PC-9 (cell line): ENCODE measurements around the gene ARID3A. TPM values are rescaled to one million over a fixed set of nuclear protein-coding genes. Genes with fewer than 3 reads are reported as not detected.

Experiments
- BruUV-seq: library from RNA; stranded (reverse); fragments of 400-500 nt; replicated peaks from 2 replicates; lab custom pipeline; 2021; lab: Mats Ljungman, UMichigan
- CTCF ChIA-PET: fragments of 300-600 bp; sonication (Branson Sonifier 250); formaldehyde crosslinking; loops from one replicate; lab custom pipeline; 2022; ENCODE audit warnings: antibody characterized with exemption; lab: Charles Lee
- POLR2A ChIA-PET: fragments of 300-600 bp; sonication (Branson Sonifier 250); formaldehyde crosslinking; loops from one replicate; lab custom pipeline; 2022; ENCODE audit warnings: antibody characterized with exemption; ENCODE audit not compliant: unreplicated experiment; lab: Charles Lee
- DNase-seq, 2 experiments: peaks; one replicate each; pipeline versions ENCODE4 v3.0.0 to v3.0.0-alpha.2; 2015 to 2022; ENCODE audit warnings: mixed read lengths in 1 of 2
- H2AFZ ChIP-seq: fragments of 200-600 bp; sonication (generic); 2 replicates; pipeline ENCODE4 v1.8.1; 2017; ENCODE audit warnings: antibody characterized with exemption
- H3F3A ChIP-seq: fragments of 200-600 bp; sonication (generic); 2 replicates; pipeline ENCODE4 v1.8.1; 2017; ENCODE audit warnings: antibody characterized with exemption, mild to moderate bottlenecking, low read depth; ENCODE audit not compliant: insufficient read depth
- H3K27ac ChIP-seq: fragments of 200-600 bp; sonication (generic); 2 replicates; pipeline ENCODE4 v1.6.1; 2016; ENCODE audit warnings: mixed run types
- H3K27me3 ChIP-seq: fragments of 200-600 bp; sonication (generic); 2 replicates; pipeline ENCODE4 v1.6.1; 2016; ENCODE audit warnings: low read depth, mixed run types; ENCODE audit not compliant: insufficient read depth
- H3K36me3 ChIP-seq: fragments of 200-600 bp; sonication (generic); 2 replicates; pipeline ENCODE4 v1.6.1; 2016; ENCODE audit warnings: low read depth, mixed run types
- H3K4me1 ChIP-seq: fragments of 200-600 bp; sonication (generic); replicated peaks from 2 replicates; pipeline ENCODE4 v1.6.1; 2016; ENCODE audit warnings: mixed run types; ENCODE audit not compliant: insufficient read depth
- H3K4me2 ChIP-seq: fragments of 200-600 bp; sonication (generic); 2 replicates; pipeline ENCODE4 v1.6.1; 2017; ENCODE audit warnings: mixed run types
- H3K4me3 ChIP-seq: fragments of 200-600 bp; sonication (generic); 2 replicates; pipeline ENCODE4 v1.6.1; 2016; ENCODE audit warnings: mixed run types
- H3K79me2 ChIP-seq: fragments of 200-600 bp; sonication (generic); 2 replicates; pipeline ENCODE4 v1.6.1; 2017; ENCODE audit warnings: low read depth, mixed run types
- H3K9me2 ChIP-seq: fragments of 200-600 bp; sonication (generic); 2 replicates; pipeline ENCODE4 v1.8.1; 2017; ENCODE audit warnings: mild to moderate bottlenecking; ENCODE audit not compliant: insufficient read depth
- H3K9me3 ChIP-seq: fragments of 200-600 bp; sonication (generic); 2 replicates; pipeline ENCODE4 v1.8.1; 2016; ENCODE audit warnings: low read depth; ENCODE audit not compliant: insufficient read depth
- H4K20me1 ChIP-seq: fragments of 200-600 bp; sonication (generic); 2 replicates; pipeline ENCODE4 v1.8.1; 2017; ENCODE audit not compliant: insufficient read depth
- CTCF ChIP-seq: fragments of 200-600 bp; sonication (generic); conservative IDR thresholded peaks from 2 replicates; pipeline ENCODE4 v1.6.1; 2017; ENCODE audit warnings: mixed run types, antibody characterized with exemption, mild to moderate bottlenecking, moderate library complexity
- EZH2 ChIP-seq: fragments of 200-600 bp; sonication (generic); IDR thresholded peaks from 2 replicates; pipeline ENCODE4 v1.8.0; 2017; ENCODE audit warnings: antibody characterized with exemption, low read depth
- intact Hi-C: fragments of 100-400 bp; cut with micrococcal nuclease; formaldehyde crosslinking; loops from one replicate; pipeline ENCODE4 v1.10.0; 2022; ENCODE audit not compliant: unreplicated experiment
- total RNA-seq: library from RNA; stranded (reverse); gene quantifications from 2 replicates; pipeline ENCODE4 v1.2.3, GENCODE V29; 2021

ARID3A gene
- total RNA-seq, 1 experiment from 2014 or later = 10.7 TPM

- Histone ChIP-seq H3K4me3 (no peak overlapping the region), H3K9me2 (no peaks in the 10 kb centered on the region), H3K4me2 (no peak overlapping the region), H3K79me2 (no peaks in the 10 kb centered on the region), H4K20me1 (no peaks in the 10 kb centered on the region; the same call in 1 of the 2 replicates), H3K27ac (no peak overlapping the region), H3K9me3 (no peaks in the 10 kb centered on the region), H3K27me3 (0 out of 2 replicates have a peak, but pooled peaks cover 1% of the 10 kb centered on the region), H2AFZ (no peak overlapping the region), H3F3A (peaks cover 12% of the 10 kb centered on the region; the same call in 1 of the 2 replicates), H3K36me3 (no peaks in the 10 kb centered on the region), H3K4me1 (no peaks in the 10 kb centered on the region)
- CTCF ChIA-PET = no interaction called here
- POLR2A ChIA-PET = no interaction called here
- TF ChIP-seq CTCF = no peak
- no peak for TF ChIP-seq EZH2
- BruUV-seq = TSS peak; percentile 2
- no peak for DNase-seq
- intact Hi-C loops = no loop called here
These were observed 81.0 kb downstream of the ARID3A start for GRCh38 chr19:1006711-1007398.

GRCh38 chr19:1007399-1008251 is 81.8 kb downstream of the ARID3A start:
- no peaks in the 10 kb centered on the region for H3K27me3 ChIP-seq
- POLR2A ChIA-PET = no interaction called here
- TF ChIP-seq EZH2 (no peak), CTCF (no peak)
- peaks cover 3% of the 10 kb centered on the region; the same call in 1 of the 2 replicates for H4K20me1 ChIP-seq
- no peak overlapping the region for H2AFZ ChIP-seq
- CTCF ChIA-PET = no interaction called here
- peaks cover 8% of the 10 kb centered on the region; the same call in 1 of the 2 replicates for H3F3A ChIP-seq
- no peaks in the 10 kb centered on the region for H3K36me3 ChIP-seq
- no peaks in the 10 kb centered on the region for H3K79me2 ChIP-seq
- no peak overlapping the region for H3K4me3 ChIP-seq
- DNase-seq = no peak
- no peaks in the 10 kb centered on the region for H3K4me1 ChIP-seq
- intact Hi-C loops = no loop called here
- no peak overlapping the region for H3K4me2 ChIP-seq
- H3K27ac ChIP-seq = no peak overlapping the region
- H3K9me2 ChIP-seq = no peaks in the 10 kb centered on the region
- H3K9me3 ChIP-seq = no peaks in the 10 kb centered on the region
- BruUV-seq = no TSS peak

- TF ChIP-seq CTCF = no peak
- TF ChIP-seq EZH2 = no peak
- ChIA-PET POLR2A (no interaction called here), CTCF (no interaction called here)
- H3K9me2 ChIP-seq = no peaks in the 10 kb centered on the region
- H2AFZ ChIP-seq = no peak overlapping the region
- DNase-seq = no peak
- intact Hi-C loops = no loop called here
- peaks cover 10% of the 10 kb centered on the region for H4K20me1 ChIP-seq
- no peak overlapping the region for H3K27ac ChIP-seq
- H3K79me2 ChIP-seq = no peaks in the 10 kb centered on the region
- H3K9me3 ChIP-seq = no peaks in the 10 kb centered on the region
- no peaks in the 10 kb centered on the region for H3K4me1 ChIP-seq
- H3K4me2 ChIP-seq = no peak overlapping the region
- peaks cover 8% of the 10 kb centered on the region; the same call in 1 of the 2 replicates for H3F3A ChIP-seq
- no peaks in the 10 kb centered on the region for H3K36me3 ChIP-seq
- no peaks in the 10 kb centered on the region for H3K27me3 ChIP-seq
- BruUV-seq = no TSS peak
- H3K4me3 ChIP-seq = no peak overlapping the region
These were observed 82.6 kb downstream of the ARID3A start for GRCh38 chr19:1008268-1009040.
